ES-I3 (cell line): ENCODE data around the gene MAST2.

ENCODE experiments used
- H3K36me3 ChIP-seq: 2 replicates; pipeline ENCODE4 v1.6.1; 2013; ENCODE audit warnings: mild to moderate bottlenecking, low read length, control low read depth, moderate library complexity; ENCODE audit not compliant: insufficient read depth
- H3K4me1 ChIP-seq: 2 replicates; pipeline ENCODE4 v1.6.1; 2013; ENCODE audit warnings: mild to moderate bottlenecking, control low read depth, low read length; ENCODE audit not compliant: insufficient read depth
- H3K9ac ChIP-seq: 2 replicates; pipeline ENCODE4 v1.6.1; 2013; ENCODE audit warnings: low read depth, mild to moderate bottlenecking, low read length, moderate library complexity
- H3K9me3 ChIP-seq: 2 replicates; pipeline ENCODE4 v1.6.1; 2013; ENCODE audit warnings: mild to moderate bottlenecking, low read length, moderate library complexity; ENCODE audit not compliant: control insufficient read depth, insufficient read depth

The MAST2 gene

GRCh38 chr1:45971922-45972531 is 168.6 kb downstream of the MAST2 start:
- H3K9ac ChIP-seq: no peak overlapping the region
- H3K4me1 ChIP-seq: no peaks in the 10 kb centered on the region
- H3K36me3 ChIP-seq: no peaks in the 10 kb centered on the region
- H3K9me3 ChIP-seq: no peaks in the 10 kb centered on the region; the same call in 1 of the 2 replicates

GRCh38 chr1:45972621-45973020 is 169.2 kb downstream of the MAST2 start:
- Histone ChIP-seq H3K36me3 (no peaks in the 10 kb centered on the region), H3K4me1 (no peaks in the 10 kb centered on the region), H3K9ac (no peak overlapping the region), H3K9me3 (no peaks in the 10 kb centered on the region; the same call in 1 of the 2 replicates)

GRCh38 chr1:45973121-45973520 is 169.7 kb downstream of the MAST2 start:
- no peaks in the 10 kb centered on the region; the same call in 1 of the 2 replicates for H3K9me3 ChIP-seq
- no peaks in the 10 kb centered on the region for H3K4me1 ChIP-seq
- H3K36me3 ChIP-seq: no peaks in the 10 kb centered on the region
- no peak overlapping the region for H3K9ac ChIP-seq

- Histone ChIP-seq H3K36me3 (no peaks in the 10 kb centered on the region), H3K9ac (no peak overlapping the region), H3K4me1 (no peaks in the 10 kb centered on the region), H3K9me3 (no peaks in the 10 kb centered on the region; the same call in 1 of the 2 replicates)
Measured at GRCh38 chr1:45974541-45975269, 171.3 kb downstream of the MAST2 start.

- Histone ChIP-seq H3K9ac (no peak overlapping the region), H3K36me3 (no peaks in the 10 kb centered on the region), H3K9me3 (no peaks in the 10 kb centered on the region), H3K4me1 (no peaks in the 10 kb centered on the region)
Measured at GRCh38 chr1:45976623-45977022, 173.2 kb downstream of the MAST2 start.

- no peaks in the 10 kb centered on the region for H3K36me3 ChIP-seq
- H3K4me1 ChIP-seq: no peaks in the 10 kb centered on the region
- no peaks in the 10 kb centered on the region for H3K9me3 ChIP-seq
- H3K9ac ChIP-seq: no peak overlapping the region
Measured at GRCh38 chr1:45979074-45979777, 175.8 kb downstream of the MAST2 start.

- Histone ChIP-seq H3K4me1 (no peaks in the 10 kb centered on the region), H3K9me3 (no peaks in the 10 kb centered on the region), H3K9ac (no peak overlapping the region), H3K36me3 (no peaks in the 10 kb centered on the region)
Measured at GRCh38 chr1:45979778-45980176, 176.4 kb downstream of the MAST2 start.

- H3K4me1 ChIP-seq: no peaks in the 10 kb centered on the region
- H3K9me3 ChIP-seq: no peaks in the 10 kb centered on the region
- H3K36me3 ChIP-seq: no peaks in the 10 kb centered on the region
- H3K9ac ChIP-seq: no peak overlapping the region
Measured at GRCh38 chr1:45982359-45982758, 178.9 kb downstream of the MAST2 start.

- Histone ChIP-seq H3K4me1 (no peaks in the 10 kb centered on the region), H3K9me3 (no peaks in the 10 kb centered on the region), H3K9ac (no peak overlapping the region), H3K36me3 (no peaks in the 10 kb centered on the region)
Measured at GRCh38 chr1:45983967-45984366, 180.6 kb downstream of the MAST2 start.

- Histone ChIP-seq H3K36me3 (no peaks in the 10 kb centered on the region), H3K9ac (no peak overlapping the region), H3K4me1 (no peaks in the 10 kb centered on the region), H3K9me3 (no peaks in the 10 kb centered on the region)
Measured at GRCh38 chr1:45987204-45987603, 183.8 kb downstream of the MAST2 start.

GRCh38 chr1:45989249-45989648 is 185.8 kb downstream of the MAST2 start:
- Histone ChIP-seq H3K4me1 (no peaks in the 10 kb centered on the region), H3K9ac (no peak overlapping the region), H3K9me3 (no peaks in the 10 kb centered on the region), H3K36me3 (no peaks in the 10 kb centered on the region)

- Histone ChIP-seq H3K9me3 (no peaks in the 10 kb centered on the region), H3K4me1 (no peaks in the 10 kb centered on the region), H3K9ac (no peak overlapping the region), H3K36me3 (no peaks in the 10 kb centered on the region)
Measured at GRCh38 chr1:45994423-45994822, 191.0 kb downstream of the MAST2 start.

- Histone ChIP-seq H3K36me3 (no peaks in the 10 kb centered on the region), H3K9ac (no peak overlapping the region), H3K4me1 (no peaks in the 10 kb centered on the region), H3K9me3 (no peaks in the 10 kb centered on the region)
Measured at GRCh38 chr1:45995298-45995697, 191.9 kb downstream of the MAST2 start.

- H3K36me3 ChIP-seq: no peaks in the 10 kb centered on the region
- no peaks in the 10 kb centered on the region for H3K9me3 ChIP-seq
- H3K4me1 ChIP-seq: no peaks in the 10 kb centered on the region
- no peak overlapping the region for H3K9ac ChIP-seq
Measured at GRCh38 chr1:45998020-45998617, 194.7 kb downstream of the MAST2 start.
